GM19397 (cell line): ENCODE data around the gene RFX8.
"Not testable (repeated sequence)": the region's sequence is repeated elsewhere in the genome, so short reads cannot be mapped to it uniquely, and the experiment has no call there.

Source experiments
- ATAC-seq: cut with Tn5 transposase; IDR thresholded peaks from one replicate; pipeline ENCODE4 v1.9.1; 2021; ENCODE audit warnings: mild to moderate bottlenecking, moderate library complexity; ENCODE audit not compliant: unreplicated experiment

The RFX8 gene

DNA sequence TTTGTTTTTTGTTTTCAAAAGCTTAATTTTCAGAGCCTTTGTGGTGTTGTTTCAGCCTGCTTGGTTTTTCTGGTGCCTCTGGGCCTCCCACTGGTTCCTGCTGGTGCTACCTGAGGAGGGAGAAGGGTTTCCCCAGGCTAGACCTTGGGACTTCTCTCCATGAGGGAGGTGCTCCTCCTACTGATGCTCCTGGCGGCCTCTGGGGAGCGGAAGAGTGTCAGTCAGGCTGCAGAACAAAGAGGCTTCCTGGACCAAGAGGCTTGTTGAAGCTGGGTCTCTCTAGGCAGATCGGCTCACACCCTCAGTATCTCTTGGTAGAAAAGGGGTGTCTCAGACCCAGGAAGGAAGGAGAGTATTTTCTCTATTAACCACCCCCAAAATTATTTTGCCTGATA lies 32.2 kb downstream of the RFX8 start:
- ATAC-seq: no peak

- no peak for ATAC-seq
Observed at GRCh38 chr2:101442042-101442666, 32.8 kb downstream of the RFX8 start.

- no peak for ATAC-seq
Observed at GRCh38 chr2:101440127-101440738, 34.7 kb downstream of the RFX8 start.

DNA sequence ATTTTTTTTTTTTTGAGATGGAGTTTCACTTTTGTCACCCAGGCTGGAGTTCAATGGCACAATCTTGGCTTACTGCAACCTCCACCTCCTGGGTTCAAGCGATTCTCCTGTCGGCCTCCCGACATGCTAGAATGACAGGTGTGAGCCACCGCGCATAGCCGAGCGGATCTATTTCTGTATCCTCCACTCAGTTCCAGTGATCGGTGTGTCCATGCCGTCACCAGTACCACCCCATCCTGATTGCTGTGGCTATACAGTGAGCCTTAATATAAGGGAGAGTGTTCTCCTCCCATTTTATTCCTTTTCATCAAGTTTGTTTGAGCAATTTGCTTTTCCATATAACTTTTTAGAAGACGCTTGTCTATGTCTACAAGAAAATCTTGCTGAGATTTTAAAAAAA lies 35.2 kb downstream of the RFX8 start:
- no peak for ATAC-seq

GRCh38 chr2:101438555-101438954 lies 36.4 kb downstream of the RFX8 start:
- ATAC-seq: not testable (repeated sequence)

DNA sequence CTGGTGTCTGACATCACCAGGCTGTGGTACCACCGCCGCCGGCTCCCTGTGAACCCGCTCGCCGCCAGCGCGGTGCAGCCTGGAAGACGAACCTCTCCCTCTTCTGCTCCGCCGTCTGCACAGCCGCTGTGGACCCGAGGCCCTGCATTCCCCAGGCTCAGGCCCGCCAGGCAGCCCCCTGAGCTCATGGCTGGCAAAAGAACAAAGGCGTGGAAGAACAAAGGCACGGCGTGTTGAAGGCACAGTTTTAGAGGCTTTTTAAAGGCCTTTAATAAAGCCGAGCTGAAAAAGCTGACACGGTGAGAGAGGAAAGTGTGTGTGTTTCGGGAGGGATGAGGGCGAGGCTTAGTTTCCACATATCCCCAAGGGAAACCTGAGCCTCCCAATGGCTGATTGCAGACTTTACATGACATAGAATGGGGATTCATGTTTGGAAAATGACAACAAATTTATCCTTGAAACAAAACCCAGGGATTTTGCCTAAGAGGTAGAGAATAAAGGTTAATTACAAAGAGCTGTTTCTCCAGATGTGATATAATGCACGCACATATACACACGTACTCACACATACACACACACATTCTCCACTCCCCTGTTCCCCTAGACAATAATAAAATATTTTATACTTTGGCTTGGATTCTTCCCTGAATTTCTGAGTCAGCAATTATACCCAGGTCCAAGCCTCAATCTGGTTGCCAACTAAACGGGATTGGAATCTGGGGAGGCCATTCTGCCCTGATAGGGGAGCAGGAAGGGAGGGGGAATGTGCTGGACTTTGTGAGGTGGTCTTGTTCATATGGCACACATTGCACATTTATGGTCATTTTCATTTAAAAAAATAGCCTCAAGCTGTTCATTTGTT lies 39.7 kb downstream of the RFX8 start:
- ATAC-seq: no peak

GRCh38 chr2:101433465-101433864 lies 41.4 kb downstream of the RFX8 start:
- no peak for ATAC-seq

GRCh38 chr2:101432411-101433181 lies 42.3 kb downstream of the RFX8 start:
- no peak for ATAC-seq

- ATAC-seq: no peak
Observed at GRCh38 chr2:101431486-101431885, 43.4 kb downstream of the RFX8 start.

DNA sequence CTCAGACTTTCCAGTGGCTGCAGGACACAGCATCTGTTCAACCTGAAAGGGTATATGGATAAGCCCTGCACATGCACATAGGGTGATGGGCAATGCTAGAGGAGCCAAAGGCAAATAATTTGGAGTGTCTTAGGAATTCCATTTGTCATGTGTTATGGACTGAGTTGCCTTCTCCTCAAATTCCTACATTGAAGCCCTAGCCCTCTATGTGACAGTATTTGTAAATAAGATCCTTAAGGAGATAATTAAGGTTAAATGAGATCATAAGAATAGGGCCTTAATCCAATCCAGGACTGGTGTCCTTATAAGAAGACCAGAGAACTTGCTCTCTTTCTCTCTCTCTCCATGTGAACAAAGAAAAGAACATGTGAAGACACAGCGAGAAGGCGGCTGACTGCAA lies 44.8 kb downstream of the RFX8 start:
- no peak for ATAC-seq

- no peak for ATAC-seq
Observed at GRCh38 chr2:101429453-101429852, 45.5 kb downstream of the RFX8 start.

DNA sequence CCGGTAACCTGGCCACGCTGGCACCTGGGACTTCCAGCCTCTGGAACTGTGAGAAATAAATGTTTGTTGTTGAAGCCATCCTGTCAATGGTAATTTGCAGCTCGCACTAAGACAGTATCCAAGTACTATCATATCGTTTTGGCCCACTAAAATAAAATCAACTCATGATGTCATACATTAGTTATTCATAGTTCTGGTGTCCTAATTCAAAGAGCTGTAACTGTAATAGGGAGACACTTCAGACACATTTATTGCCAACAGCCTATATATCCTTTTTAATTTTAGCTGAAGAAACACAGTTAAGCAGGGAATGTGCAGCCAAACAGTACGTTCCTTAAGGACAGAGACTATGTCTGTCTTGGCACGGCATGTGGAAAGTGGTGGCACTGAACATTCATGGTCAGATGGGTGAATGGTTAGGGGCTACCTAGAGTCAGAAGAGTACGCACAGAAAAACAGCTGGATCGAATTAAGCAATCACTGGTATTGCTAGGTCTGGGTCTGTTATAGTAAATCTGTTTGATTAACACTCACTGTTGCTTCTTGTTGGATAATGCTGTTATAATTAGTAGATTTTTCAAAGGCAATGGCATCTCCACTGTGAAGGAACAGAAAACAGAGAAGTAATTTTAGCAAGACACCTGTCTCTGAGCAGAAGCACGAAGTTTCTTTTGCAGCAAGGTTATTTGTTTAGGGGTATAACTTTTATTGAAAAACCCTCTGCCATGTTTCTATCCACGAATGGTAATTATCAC lies 46.3 kb downstream of the RFX8 start:
- ATAC-seq: no peak

DNA sequence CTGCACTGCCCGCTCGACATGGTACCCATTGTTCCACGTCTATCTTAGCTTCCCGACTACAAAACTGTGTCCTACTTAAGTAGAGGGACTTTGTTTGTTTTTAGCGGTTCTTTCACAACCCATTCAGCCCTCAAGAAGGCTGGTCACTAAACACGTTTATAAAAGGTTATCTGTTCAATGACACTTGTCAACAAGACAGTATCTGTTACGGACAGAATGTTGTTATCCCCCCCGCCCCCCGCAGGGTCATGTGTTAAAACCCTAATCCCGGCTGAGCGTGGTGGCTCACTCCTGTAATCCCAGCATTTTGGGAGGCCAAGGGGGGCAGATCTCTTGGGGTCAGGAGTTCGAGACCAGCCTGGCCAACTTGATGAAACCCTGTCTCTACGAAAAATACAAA lies 47.2 kb downstream of the RFX8 start:
- no peak for ATAC-seq

- no peak for ATAC-seq
Observed at GRCh38 chr2:101427240-101427639, 47.7 kb downstream of the RFX8 start.

DNA sequence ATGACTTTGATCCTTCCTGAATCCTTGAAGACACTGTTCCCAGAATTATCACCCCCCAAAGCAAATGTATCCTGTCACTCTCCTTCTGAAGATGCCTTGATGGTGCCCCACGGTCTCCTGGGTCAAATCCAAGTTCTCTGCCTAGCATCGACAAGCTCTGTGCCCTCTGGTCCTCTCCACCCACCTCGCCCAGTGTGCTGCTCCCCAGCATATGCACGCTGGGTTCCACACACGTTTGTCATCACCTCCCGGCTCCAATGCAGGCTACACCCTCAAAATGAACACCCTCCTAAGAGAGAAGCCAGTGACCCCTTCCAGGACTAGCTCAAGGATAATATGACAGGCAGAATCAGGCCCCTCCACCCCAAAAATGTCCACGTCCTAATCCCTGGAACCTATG lies 48.1 kb downstream of the RFX8 start:
- no peak for ATAC-seq

DNA sequence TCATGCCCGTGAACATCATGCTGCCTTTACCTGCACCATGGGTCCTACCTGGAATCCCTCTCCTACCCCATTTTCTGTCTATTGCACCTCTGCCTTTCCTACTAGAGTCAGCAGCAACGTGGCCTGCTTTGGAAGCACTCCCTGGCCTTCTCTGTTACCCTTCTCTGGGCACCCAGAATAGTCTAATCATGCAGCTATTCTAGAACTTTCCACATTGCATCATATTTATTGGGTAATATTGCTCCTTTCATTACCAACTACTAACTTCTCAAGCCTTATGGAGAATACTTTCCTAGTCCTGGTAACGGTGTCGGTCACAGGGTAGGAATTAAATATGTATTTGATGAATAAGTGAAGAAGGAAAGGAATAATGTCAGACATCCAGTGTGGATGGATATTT lies 54.3 kb downstream of the RFX8 start:
- no peak for ATAC-seq

DNA sequence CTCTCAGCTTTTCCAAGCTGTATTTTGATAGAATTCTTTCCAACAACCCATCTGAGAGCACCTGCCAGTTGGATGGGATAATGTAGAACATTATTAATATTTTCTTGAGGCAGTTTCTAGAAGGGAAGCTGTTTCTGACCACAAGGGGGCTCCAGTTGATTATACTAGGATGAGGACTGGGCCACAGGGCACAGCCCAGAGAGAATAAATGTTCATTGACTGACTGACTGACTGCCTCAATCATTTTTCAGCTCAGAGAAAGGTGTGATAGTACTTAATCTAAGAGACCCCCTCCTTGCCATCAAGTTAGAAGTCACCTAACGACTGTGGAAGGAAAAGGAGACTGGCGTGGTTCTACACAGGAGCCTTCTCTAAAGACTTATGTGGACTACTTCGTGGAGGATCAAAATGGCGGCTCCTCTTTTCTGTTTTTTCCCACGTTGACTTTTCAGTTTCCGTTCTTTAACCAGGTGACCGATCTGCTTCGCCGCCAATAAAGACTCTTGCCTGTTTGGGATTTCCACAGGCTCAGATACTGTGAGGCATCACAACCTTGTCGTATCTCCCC lies 55.7 kb downstream of the RFX8 start:
- no peak for ATAC-seq

- no peak for ATAC-seq
Observed at GRCh38 chr2:101418460-101419095, 56.3 kb downstream of the RFX8 start.

DNA sequence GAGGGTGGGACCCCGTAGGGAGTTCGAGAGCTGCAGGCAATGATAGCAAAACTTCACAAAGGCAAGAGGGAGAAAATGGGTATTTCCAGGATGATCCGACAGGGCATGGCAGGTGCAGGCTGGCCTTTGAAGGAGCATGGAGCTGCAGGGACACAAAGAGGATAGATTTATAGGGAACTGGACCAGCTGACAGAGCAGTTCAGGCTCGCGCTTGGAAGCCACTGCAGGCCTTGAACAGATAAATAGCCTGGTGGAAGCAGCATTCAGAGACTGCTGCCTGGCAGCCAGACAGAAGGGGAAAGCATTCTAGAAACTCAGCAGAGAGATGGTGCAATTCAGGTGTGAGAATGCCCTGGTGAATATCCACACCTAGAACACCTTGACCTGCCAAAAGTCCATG lies 58.3 kb downstream of the RFX8 start:
- ATAC-seq: no peak

- no peak for ATAC-seq
Observed at GRCh38 chr2:101415884-101416283, 59.0 kb downstream of the RFX8 start.
